Smooth muscle cell (in vitro differentiated cells): Measurements from ENCODE around the gene CTNNAL1. TPM values are rescaled to one million over a fixed set of nuclear protein-coding genes. Genes with fewer than 3 reads are reported as not detected.

ENCODE experiments used
- DNase-seq: peaks from one replicate; lab custom pipeline; 2025; ENCODE audit not compliant: unreplicated experiment; lab: John Stamatoyannopoulos, UW
- H2AFZ ChIP-seq: fragments of 200-600 bp; sonication (generic); 2 replicates; pipeline ENCODE4 v1.6.0; 2016; ENCODE audit warnings: antibody characterized with exemption, low read depth, mild to moderate bottlenecking
- H3F3A ChIP-seq: fragments of 200-600 bp; sonication (generic); 2 replicates; pipeline ENCODE4 v1.6.0; 2017; ENCODE audit warnings: antibody characterized with exemption, low read depth
- H3K27ac ChIP-seq: fragments of 200-600 bp; sonication (generic); 2 replicates; pipeline ENCODE4 v1.5.1; 2016; ENCODE audit warnings: low read depth, mild to moderate bottlenecking
- H3K27me3 ChIP-seq: fragments of 200-600 bp; sonication (generic); 2 replicates; pipeline ENCODE4 v1.6.1; 2016; ENCODE audit warnings: low read depth, mild to moderate bottlenecking
- H3K36me3 ChIP-seq: fragments of 200-600 bp; sonication (generic); 2 replicates; pipeline ENCODE4 v1.5.1; 2016; ENCODE audit warnings: low read depth
- H3K4me1 ChIP-seq: fragments of 200-600 bp; sonication (generic); 2 replicates; pipeline ENCODE4 v1.5.1; 2016; ENCODE audit warnings: low read depth
- H3K4me2 ChIP-seq: fragments of 200-600 bp; sonication (generic); 2 replicates; pipeline ENCODE4 v1.6.0; 2016; ENCODE audit warnings: mild to moderate bottlenecking
- H3K4me3 ChIP-seq: fragments of 200-600 bp; sonication (generic); 2 replicates; pipeline ENCODE4 v1.5.1; 2016; ENCODE audit warnings: mild to moderate bottlenecking
- H3K79me2 ChIP-seq: fragments of 200-600 bp; sonication (generic); 2 replicates; pipeline ENCODE4 v1.6.0; 2016; ENCODE audit warnings: low read depth, mild to moderate bottlenecking
- H3K9ac ChIP-seq: fragments of 200-600 bp; sonication (generic); 2 replicates; pipeline ENCODE4 v1.6.0; 2016; ENCODE audit warnings: low read depth
- H3K9me3 ChIP-seq: fragments of 200-600 bp; sonication (generic); replicated peaks from 2 replicates; pipeline ENCODE4 v1.5.1; 2016; ENCODE audit warnings: low read depth
- H4K20me1 ChIP-seq: fragments of 200-600 bp; sonication (generic); 2 replicates; pipeline ENCODE4 v1.6.0; 2016; ENCODE audit warnings: low read depth
- CTCF ChIP-seq: fragments of 200-600 bp; sonication (generic); IDR thresholded peaks from 2 replicates; pipeline ENCODE4 v1.5.1; 2017; ENCODE audit warnings: borderline replicate concordance, mild to moderate bottlenecking, antibody characterized with exemption; ENCODE audit not compliant: insufficient read depth, poor library complexity, severe bottlenecking
- WGBS: methylation state at CpG from one replicate; pipeline ENCODE4 v1.1.7; 2016; ENCODE audit warnings: low lambda C conversion rate; 5-methylcytosine and 5-hydroxymethylcytosine counted together
- polyA plus RNA-seq: library from polyadenylated mRNA; unstranded; fragments of >200 nt; fragmentation: Nextera tagmentation; extraction: Ambion mirVana; gene quantifications from 2 replicates; pipeline ENCODE4 v1.2.1, GENCODE V29; 2016
- total RNA-seq: library from RNA; depleted of rRNA; stranded (reverse); fragments of >200 nt; gene quantifications from 2 replicates; pipeline ENCODE4 v1.2.3, GENCODE V29; 2014

Gene CTNNAL1
- total and polyA plus RNA-seq, 2 experiments from 2014 or later = 27.4 to 33.5 TPM

GRCh38 chr9:109048822-109049221, 35.5 kb upstream of the CTNNAL1 start:
- Histone ChIP-seq H3K4me3 (no peak overlapping the region), H2AFZ (no peak overlapping the region), H3K27ac (no peak overlapping the region), H4K20me1 (no peaks in the 10 kb centered on the region), H3K4me1 (no peaks in the 10 kb centered on the region), H3K4me2 (no peak overlapping the region), H3K9ac (no peak overlapping the region), H3K9me3 (no peaks in the 10 kb centered on the region), H3F3A (no peaks in the 10 kb centered on the region), H3K36me3 (peaks cover 14% of the 10 kb centered on the region), H3K27me3 (no peaks in the 10 kb centered on the region), H3K79me2 (no peaks in the 10 kb centered on the region)
- 78% methylated on average over 3 of the region's 3 CpGs for WGBS
- no peak for DNase-seq
- no peak for TF ChIP-seq CTCF

- no peak for DNase-seq
- Histone ChIP-seq H4K20me1 (no peaks in the 10 kb centered on the region), H3K27ac (no peak overlapping the region), H3K9ac (no peak overlapping the region), H3K4me3 (no peak overlapping the region), H3K27me3 (no peaks in the 10 kb centered on the region), H3F3A (no peaks in the 10 kb centered on the region), H2AFZ (no peak overlapping the region), H3K36me3 (peaks cover 14% of the 10 kb centered on the region), H3K9me3 (no peaks in the 10 kb centered on the region), H3K4me1 (no peaks in the 10 kb centered on the region), H3K4me2 (no peak overlapping the region), H3K79me2 (no peaks in the 10 kb centered on the region)
- TF ChIP-seq CTCF = no peak
- 100% methylated on average over 2 of the region's 2 CpGs for WGBS
Measured at GRCh38 chr9:109047259-109047658, 34.0 kb upstream of the CTNNAL1 start.

- Histone ChIP-seq H3K9me3 (no peaks in the 10 kb centered on the region), H2AFZ (no peak overlapping the region), H3K4me2 (no peak overlapping the region), H3K36me3 (peaks cover 18% of the 10 kb centered on the region), H3K27ac (no peak overlapping the region), H3K4me3 (no peak overlapping the region), H4K20me1 (no peaks in the 10 kb centered on the region), H3K27me3 (no peaks in the 10 kb centered on the region), H3K4me1 (no peaks in the 10 kb centered on the region), H3K79me2 (no peaks in the 10 kb centered on the region), H3F3A (no peaks in the 10 kb centered on the region), H3K9ac (no peak overlapping the region)
- no peak for DNase-seq
- 90% methylated on average over 1 of the region's 1 CpG for WGBS
- TF ChIP-seq CTCF = no peak
Measured at GRCh38 chr9:109046346-109046745, 33.0 kb upstream of the CTNNAL1 start.

GRCh38 chr9:109043578-109043977, 30.3 kb upstream of the CTNNAL1 start:
- DNase-seq = no peak
- Histone ChIP-seq H2AFZ (no peak overlapping the region), H3F3A (peaks cover 5% of the 10 kb centered on the region), H3K27me3 (no peaks in the 10 kb centered on the region), H4K20me1 (no peaks in the 10 kb centered on the region), H3K27ac (no peak overlapping the region), H3K9me3 (no peaks in the 10 kb centered on the region), H3K4me1 (no peaks in the 10 kb centered on the region), H3K36me3 (peaks cover 18% of the 10 kb centered on the region), H3K4me2 (no peak overlapping the region), H3K9ac (no peak overlapping the region), H3K4me3 (no peak overlapping the region), H3K79me2 (no peaks in the 10 kb centered on the region)
- no peak for TF ChIP-seq CTCF
- 99% methylated on average over 4 of the region's 4 CpGs for WGBS
